Keratinocyte (primary cell): ENCODE data around the gene LPAR1. TPM values are rescaled to one million over a fixed set of nuclear protein-coding genes. Genes with fewer than 3 reads are reported as not detected.
A peak's percentile ranks its signal among the peaks of the same experiment; 100 is the strongest.

Experiments
- DNase-seq: peaks from one replicate; pipeline ENCODE4 v3.0.0-alpha.2; 2011; ENCODE audit warnings: low read depth, missing footprints, low spot score
- FAIRE-seq: peaks from 2 replicates; lab custom pipeline; 2011; peaks lifted over from hg19 to GRCh38; lab: Jason Lieb, UNC
- H2AFZ ChIP-seq: 2 replicates; pipeline ENCODE4 v1.6.0; 2012; ENCODE audit warnings: low read length, control low read depth, inconsistent platforms; ENCODE audit not compliant: control insufficient read depth
- H3K27ac ChIP-seq: 2 replicates; pipeline ENCODE4 v1.5.1; 2011; ENCODE audit warnings: low read length; ENCODE audit not compliant: control insufficient read depth, insufficient read depth
- H3K27me3 ChIP-seq: 3 replicates; pipeline ENCODE4 v1.6.0; 2011; ENCODE audit warnings: low read length; ENCODE audit not compliant: control insufficient read depth, insufficient read depth; ENCODE audit errors: extremely low read depth
- H3K36me3 ChIP-seq, 2 experiments: 2 replicates in 1 of 2; 3 replicates in 1 of 2; pipeline ENCODE4 v1.5.1; 2011; ENCODE audit warnings: low read length in 2 of 2, mild to moderate bottlenecking in 1 of 2; ENCODE audit not compliant: control insufficient read depth in 2 of 2, insufficient read depth in 2 of 2; ENCODE audit errors: extremely low read depth in 1 of 2
- H3K4me1 ChIP-seq: 3 replicates; pipeline ENCODE4 v1.5.1; 2011; ENCODE audit warnings: low read length; ENCODE audit not compliant: control insufficient read depth, insufficient read depth; ENCODE audit errors: extremely low read depth
- H3K4me2 ChIP-seq: 3 replicates; pipeline ENCODE4 v1.6.0; 2011; ENCODE audit warnings: low read depth, low read length; ENCODE audit not compliant: control insufficient read depth, insufficient read depth; ENCODE audit errors: extremely low read depth
- H3K4me3 ChIP-seq, 3 experiments: fragments of 200-600 bp in 1 of 3; sonication (generic) in 1 of 3; 2 replicates in 2 of 3; 3 replicates in 1 of 3; pipeline ENCODE4 v1.5.1; 2011 to 2016; ENCODE audit warnings: low read length in 3 of 3, mild to moderate bottlenecking in 3 of 3, control low read depth in 2 of 3, inconsistent platforms in 1 of 3, low read depth in 1 of 3, mixed read lengths in 1 of 3, mixed run types in 1 of 3, moderate library complexity in 1 of 3; ENCODE audit not compliant: control insufficient read depth in 2 of 3, insufficient read depth in 2 of 3; ENCODE audit errors: extremely low read depth in 1 of 3
- H3K79me2 ChIP-seq: 2 replicates; pipeline ENCODE4 v1.6.0; 2012; ENCODE audit warnings: low read length; ENCODE audit not compliant: control insufficient read depth, insufficient read depth
- H3K9ac ChIP-seq: 3 replicates; pipeline ENCODE4 v1.6.0; 2011; ENCODE audit warnings: low read length; ENCODE audit not compliant: control insufficient read depth, insufficient read depth; ENCODE audit errors: extremely low read depth
- H3K9me1 ChIP-seq: 3 replicates; pipeline ENCODE4 v1.6.0; 2011; ENCODE audit warnings: low read length; ENCODE audit not compliant: control insufficient read depth, insufficient read depth; ENCODE audit errors: extremely low read depth
- H3K9me3 ChIP-seq: 2 replicates; pipeline ENCODE4 v1.5.1; 2012; ENCODE audit warnings: low read depth, low read length; ENCODE audit not compliant: control insufficient read depth
- H4K20me1 ChIP-seq: 3 replicates; pipeline ENCODE4 v1.6.0; 2011; ENCODE audit warnings: low read length; ENCODE audit not compliant: control insufficient read depth, insufficient read depth; ENCODE audit errors: extremely low read depth
- CTCF ChIP-seq, 3 experiments: IDR thresholded peaks in 1 of 3; conservative IDR thresholded peaks in 1 of 3; optimal IDR thresholded peaks in 1 of 3; 2 replicates in 2 of 3; 3 replicates in 1 of 3; pipeline versions ENCODE3 to v1.5.1; 2011; ENCODE audit warnings: low read length in 3 of 3, mild to moderate bottlenecking in 3 of 3, moderate library complexity in 2 of 3, control low read depth in 1 of 3, inconsistent platforms in 1 of 3; ENCODE audit not compliant: insufficient read depth in 2 of 3; ENCODE audit errors: extremely low read depth in 1 of 3
- EZH2 ChIP-seq: IDR thresholded peaks from one replicate; pipeline ENCODE4 v1.6.1; 2012; ENCODE audit warnings: inconsistent platforms, mild to moderate bottlenecking, low read length, moderate library complexity
- dilution Hi-C: fragments of 300-500 bp; cut with MboI; formaldehyde crosslinking; loops from one replicate; pipeline ENCODE4 v1.7.0; 2020; ENCODE audit warnings: low sequenced_read_pairs; ENCODE audit not compliant: extremely low pct_ligation_motif_present
- polyA plus RNA-seq, 5 experiments: library from polyadenylated mRNA; depleted of rRNA in 3 of 5; stranded (reverse) in 3 of 5; stranded (forward) in 1 of 5; unstranded in 1 of 5; fragments of >200 nt; gene quantifications; 1 replicate in 1 of 5; 2 replicates in 3 of 5; 3 replicates in 1 of 5; pipeline versions ENCODE4 v1.2.1 to v1.2.3, GENCODE V29; 2011 to 2012; ENCODE audit warnings: missing spikeins in 2 of 5, low read depth in 1 of 5, low replicate concordance in 1 of 5

Gene LPAR1
- polyA plus RNA-seq, 1 donor (not counting 4 experiments of a cell fraction or from before 2014, with no cell fraction given), result 43.2 TPM

GRCh38 chr9:110978516-110978915 lies 59.8 kb downstream of the LPAR1 start:
- H3K27ac ChIP-seq, result no peak overlapping the region
- H3K9ac ChIP-seq, result no peak overlapping the region
- no peak overlapping the region for H3K4me3 ChIP-seq
- DNase-seq, result no peak
- peaks cover 27% of the 10 kb centered on the region for H3K79me2 ChIP-seq
- TF ChIP-seq EZH2 (no peak), CTCF (optimal IDR thresholded peaks at IDR 0.05 in 1 of 3, IDR thresholded peaks at IDR 0.05 in 1 of 3, conservative IDR thresholded peaks at IDR 0.05 in 1 of 3; ENCODE audit: extremely low read depth in 1 of 3, insufficient read depth in 2 of 3, low read length in 3 of 3) (no peak)
- no peaks in the 10 kb centered on the region for H3K27me3 ChIP-seq
- H3K4me2 ChIP-seq, result no peak overlapping the region
- H2AFZ ChIP-seq, result no peak overlapping the region
- H3K4me1 ChIP-seq, result peaks cover 12% of the 10 kb centered on the region
- no peaks in the 10 kb centered on the region for H3K36me3 ChIP-seq
- no peaks in the 10 kb centered on the region for H3K9me1 ChIP-seq
- no peaks in the 10 kb centered on the region for H4K20me1 ChIP-seq
- FAIRE-seq, result no peak
- H3K9me3 ChIP-seq, result no peaks in the 10 kb centered on the region
- dilution Hi-C loops, result no loop called here

GRCh38 chr9:110977259-110977709 lies 61.0 kb downstream of the LPAR1 start:
- Histone ChIP-seq H3K36me3 (peaks cover 0 to 2% of the 10 kb centered on the region in 2 experiments), H3K9ac (no peak overlapping the region), H3K27me3 (no peaks in the 10 kb centered on the region), H3K4me3 (no peak overlapping the region), H3K27ac (peak overlapping the region; percentile 76), H2AFZ (no peak overlapping the region), H4K20me1 (no peaks in the 10 kb centered on the region), H3K4me1 (peaks cover 12% of the 10 kb centered on the region), H3K9me1 (no peaks in the 10 kb centered on the region), H3K4me2 (peak overlapping the region; percentile 69), H3K79me2 (peaks cover 22% of the 10 kb centered on the region), H3K9me3 (no peaks in the 10 kb centered on the region)
- FAIRE-seq, result peak; percentile 32
- DNase-seq, result peak; percentile 71
- dilution Hi-C loops, result no loop called here
- TF ChIP-seq EZH2, result no peak
- no peak for TF ChIP-seq CTCF (optimal IDR thresholded peaks at IDR 0.05 in 1 of 3, IDR thresholded peaks at IDR 0.05 in 1 of 3, conservative IDR thresholded peaks at IDR 0.05 in 1 of 3; ENCODE audit: extremely low read depth in 1 of 3, insufficient read depth in 2 of 3, low read length in 3 of 3)
